HG03025 (cell line): ENCODE results near the gene RNF212.

Experiments used
- ATAC-seq: cut with Tn5 transposase; IDR thresholded peaks from one replicate; pipeline ENCODE4 v1.9.1; 2021; ENCODE audit warnings: mild to moderate bottlenecking, moderate library complexity; ENCODE audit not compliant: unreplicated experiment, low FRiP score

RNF212 gene

GRCh38 chr4:1023075-1023640, 90.2 kb downstream of the RNF212 start:
- no peak for ATAC-seq

GRCh38 chr4:1022739-1023066, 90.7 kb downstream of the RNF212 start:
- no peak for ATAC-seq

GRCh38 chr4:1022051-1022738, 91.2 kb downstream of the RNF212 start:
- ATAC-seq, result no peak
